Anterior cingulate cortex (tissue), 58 donors: Measurements from ENCODE around the gene FILIP1L.

ENCODE experiments used
- DNase-seq, 58 donors: peaks; one replicate each; lab custom pipeline; 2025; lab: John Stamatoyannopoulos, UW

Gene FILIP1L

GRCh38 chr3:99907959-99908544 lies 206.2 kb downstream of the FILIP1L start:
- no peak for DNase-seq

- DNase-seq, result no peak
These were observed 210.4 kb downstream of the FILIP1L start for GRCh38 chr3:99903869-99904268.

GRCh38 chr3:99902091-99902490 lies 212.2 kb downstream of the FILIP1L start:
- no peak for DNase-seq

GRCh38 chr3:99901200-99901926 lies 212.9 kb downstream of the FILIP1L start:
- no peak for DNase-seq

GRCh38 chr3:99900248-99900647 lies 214.1 kb downstream of the FILIP1L start:
- DNase-seq, result no peak

GRCh38 chr3:99899603-99900002 lies 214.7 kb downstream of the FILIP1L start:
- no peak for DNase-seq

GRCh38 chr3:99896482-99896881 lies 217.8 kb downstream of the FILIP1L start:
- no peak for DNase-seq

- DNase-seq, result no peak
These were observed 218.4 kb downstream of the FILIP1L start for GRCh38 chr3:99895703-99896441.

- DNase-seq, result no peak
These were observed 219.1 kb downstream of the FILIP1L start for GRCh38 chr3:99895131-99895696.

- no peak for DNase-seq
These were observed 222.0 kb downstream of the FILIP1L start for GRCh38 chr3:99892332-99892731.

- DNase-seq, result no peak
These were observed 222.6 kb downstream of the FILIP1L start for GRCh38 chr3:99891610-99892285.

- no peak for DNase-seq
These were observed 228.4 kb downstream of the FILIP1L start for GRCh38 chr3:99885851-99886250.

- DNase-seq, result no peak
These were observed 229.2 kb downstream of the FILIP1L start for GRCh38 chr3:99885085-99885484.

GRCh38 chr3:99884484-99884883 lies 229.8 kb downstream of the FILIP1L start:
- DNase-seq, result no peak

GRCh38 chr3:99883693-99884092 lies 230.6 kb downstream of the FILIP1L start:
- no peak for DNase-seq

- no peak for DNase-seq
These were observed 231.2 kb downstream of the FILIP1L start for GRCh38 chr3:99883138-99883461.

GRCh38 chr3:99882436-99883137 lies 231.7 kb downstream of the FILIP1L start:
- no peak for DNase-seq

- DNase-seq, result no peak
These were observed 233.2 kb downstream of the FILIP1L start for GRCh38 chr3:99881121-99881524.

- no peak for DNase-seq
These were observed 235.0 kb downstream of the FILIP1L start for GRCh38 chr3:99879275-99879674.

GRCh38 chr3:99878005-99878404 lies 236.3 kb downstream of the FILIP1L start:
- no peak for DNase-seq
